Activated naive CD4-positive, alpha-beta T cell (primary cell): ENCODE data around the gene SPIN1.

Source experiments
- DNase-seq, 4 experiments: peaks; one replicate each; lab custom pipeline; 2025; lab: John Stamatoyannopoulos, UW

SPIN1 gene

DNA sequence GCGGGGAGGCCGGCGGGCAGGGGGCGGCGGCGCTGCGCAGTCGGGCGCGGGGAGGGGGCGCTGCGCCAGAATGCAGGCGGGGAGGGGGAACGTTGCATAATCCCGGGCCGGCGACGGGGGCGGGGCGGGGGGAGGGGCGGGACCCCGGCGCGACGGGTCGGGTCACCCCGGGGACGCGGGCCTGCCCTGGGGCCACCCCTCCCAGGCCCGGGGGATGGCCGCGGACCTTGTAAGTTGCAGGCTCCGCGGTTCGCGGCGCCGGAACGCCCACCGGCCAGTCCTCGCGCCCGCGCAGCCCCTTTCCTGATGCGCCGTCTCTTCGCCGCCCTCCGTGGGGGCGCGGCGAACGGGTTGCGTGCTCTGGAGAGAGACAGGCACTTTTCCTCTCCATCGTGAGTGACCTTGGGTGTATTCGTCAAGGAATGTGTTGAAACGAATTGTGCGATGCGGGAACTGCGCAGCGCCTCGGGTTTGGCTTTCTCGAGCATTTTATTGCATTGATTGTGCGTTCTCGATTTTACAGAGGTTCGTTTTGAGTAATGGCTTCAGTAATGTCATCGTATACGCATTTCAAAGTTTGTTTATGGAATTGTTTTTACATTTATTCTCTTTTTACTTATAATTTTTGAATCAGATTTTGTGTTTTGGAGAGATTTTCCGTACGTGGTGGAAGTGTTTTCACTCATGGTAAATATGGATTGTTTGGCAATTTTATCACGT is 802 bp downstream of the SPIN1 start:
- DNase-seq = peak in 2 of 4 experiments; percentile 27 to 47

DNA sequence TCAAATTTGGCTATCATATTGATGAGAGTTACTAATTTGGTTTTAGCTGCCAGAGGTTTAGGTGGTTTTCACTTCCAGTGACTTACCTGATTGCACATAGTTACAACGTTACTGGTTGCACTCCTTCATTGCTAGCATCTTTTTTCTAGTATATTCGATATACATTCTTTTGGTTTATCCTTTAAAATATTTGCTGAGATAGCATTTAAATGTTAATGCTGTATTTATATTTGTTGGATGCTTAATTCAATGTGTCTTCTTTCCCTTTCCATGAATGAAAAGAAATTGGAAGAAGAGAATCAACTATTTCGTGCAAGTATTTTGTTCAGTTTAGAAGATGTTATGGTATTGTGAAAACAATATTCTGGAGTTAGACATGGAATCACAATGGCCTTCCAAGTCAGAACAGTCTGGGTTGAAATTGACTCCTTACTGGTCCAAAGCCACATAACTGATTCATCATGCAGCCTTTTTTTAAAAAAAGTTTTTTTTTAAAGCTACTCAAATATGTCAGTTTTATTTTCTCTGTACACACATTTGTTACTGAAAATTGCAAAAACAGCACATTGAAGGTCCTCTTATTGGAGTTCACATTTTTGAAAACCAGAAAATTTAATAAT is 2.2 kb downstream of the SPIN1 start:
- no peak for DNase-seq

- DNase-seq = no peak
Measured at GRCh38 chr9:88391236-88391635, 3.0 kb downstream of the SPIN1 start.

DNA sequence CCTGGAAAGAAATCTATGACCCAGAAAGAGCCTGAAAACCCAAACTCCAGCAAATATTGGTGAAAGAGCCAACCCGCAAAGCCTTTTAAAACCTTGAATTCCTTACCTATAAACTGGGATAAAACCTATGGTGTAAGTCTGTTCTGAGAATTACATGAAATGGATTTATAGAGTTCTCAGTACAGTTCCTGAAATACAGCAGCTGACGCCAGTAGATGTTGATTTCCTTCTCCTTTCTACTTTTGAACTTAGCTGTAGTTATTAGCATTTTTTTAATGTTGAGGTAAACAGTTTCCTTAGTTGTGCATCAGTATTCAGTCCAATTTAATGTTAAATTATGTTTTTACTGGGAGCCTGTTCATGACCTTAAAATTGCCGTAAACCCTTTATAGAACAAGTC is 3.7 kb downstream of the SPIN1 start:
- no peak for DNase-seq

GRCh38 chr9:88392549-88392948 is 4.3 kb downstream of the SPIN1 start:
- DNase-seq = no peak

- no peak for DNase-seq
Measured at GRCh38 chr9:88396836-88397577, 8.8 kb downstream of the SPIN1 start.

GRCh38 chr9:88398016-88398415 is 9.8 kb downstream of the SPIN1 start:
- no peak for DNase-seq

- no peak for DNase-seq
Measured at GRCh38 chr9:88399966-88400365, 11.7 kb downstream of the SPIN1 start.

DNA sequence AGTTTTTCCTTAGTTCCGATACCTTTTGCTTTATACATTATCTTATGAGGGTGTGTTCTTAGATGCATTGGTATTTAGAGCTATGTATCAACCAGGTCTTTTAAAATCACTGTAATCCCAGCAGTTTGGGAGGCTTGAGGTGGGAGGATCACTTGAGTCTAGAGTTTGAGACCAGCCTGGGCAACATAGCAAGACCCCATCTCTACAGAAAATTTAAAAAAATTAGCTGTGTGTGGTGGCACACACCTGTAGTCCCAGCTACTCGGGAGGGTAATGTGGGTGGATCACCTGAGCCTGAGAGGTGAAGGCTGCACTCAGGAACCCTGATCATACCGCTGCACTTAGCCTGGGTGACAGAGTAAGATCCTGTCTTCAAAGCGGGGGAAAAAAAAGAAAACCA is 15.1 kb downstream of the SPIN1 start:
- DNase-seq = no peak

- DNase-seq = no peak
Measured at GRCh38 chr9:88406051-88406450, 17.8 kb downstream of the SPIN1 start.

- DNase-seq = no peak
Measured at GRCh38 chr9:88411471-88411870, 23.2 kb downstream of the SPIN1 start.

GRCh38 chr9:88414298-88414697 is 26.1 kb downstream of the SPIN1 start:
- no peak for DNase-seq

- DNase-seq = no peak
Measured at GRCh38 chr9:88418025-88418424, 29.8 kb downstream of the SPIN1 start.

GRCh38 chr9:88418715-88419540 is 30.7 kb downstream of the SPIN1 start:
- DNase-seq = no peak

GRCh38 chr9:88420227-88420626 is 32.0 kb downstream of the SPIN1 start:
- DNase-seq = no peak

GRCh38 chr9:88421348-88421747 is 33.1 kb downstream of the SPIN1 start:
- DNase-seq = no peak

GRCh38 chr9:88425538-88425950 is 37.3 kb downstream of the SPIN1 start:
- DNase-seq = no peak

- DNase-seq = no peak
Measured at GRCh38 chr9:88426651-88427050, 38.4 kb downstream of the SPIN1 start.

GRCh38 chr9:88429595-88430430 is 41.6 kb downstream of the SPIN1 start:
- no peak for DNase-seq

DNA sequence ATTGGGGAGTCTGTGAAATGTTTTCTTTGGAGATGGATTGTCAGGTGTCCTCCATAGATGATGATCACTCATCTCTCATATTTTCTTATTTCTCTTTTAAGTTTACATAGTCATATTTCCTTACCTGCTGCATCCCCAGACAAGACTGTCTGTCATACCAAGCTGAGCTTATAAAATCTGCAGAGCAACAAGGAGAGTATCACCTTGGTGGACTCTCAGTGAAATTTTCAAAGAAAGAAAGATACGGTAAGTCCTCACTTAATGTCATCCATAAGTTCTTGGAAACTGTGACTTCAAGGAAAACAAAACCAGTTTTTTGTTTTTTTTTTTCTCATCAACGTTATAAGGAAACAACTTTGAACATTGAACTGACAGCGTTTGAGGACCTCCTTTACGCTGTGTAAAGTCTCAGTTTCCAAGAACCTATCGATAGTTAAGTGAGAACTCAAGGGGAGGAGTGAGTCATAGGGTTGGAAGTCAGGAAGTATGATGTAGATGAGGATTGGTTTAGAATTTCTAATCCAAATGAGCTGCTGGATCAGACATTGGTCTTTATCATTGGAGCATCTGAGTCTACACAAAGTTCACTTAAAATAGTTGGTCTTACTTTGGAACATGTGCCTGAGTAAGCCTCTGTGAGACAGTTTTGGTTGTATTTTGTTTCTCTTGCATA is 45.5 kb downstream of the SPIN1 start:
- no peak for DNase-seq

- no peak for DNase-seq
Measured at GRCh38 chr9:88435336-88435735, 47.1 kb downstream of the SPIN1 start.
